ENCODE results near the gene PDCD1.

The PDCD1 gene

DNA sequence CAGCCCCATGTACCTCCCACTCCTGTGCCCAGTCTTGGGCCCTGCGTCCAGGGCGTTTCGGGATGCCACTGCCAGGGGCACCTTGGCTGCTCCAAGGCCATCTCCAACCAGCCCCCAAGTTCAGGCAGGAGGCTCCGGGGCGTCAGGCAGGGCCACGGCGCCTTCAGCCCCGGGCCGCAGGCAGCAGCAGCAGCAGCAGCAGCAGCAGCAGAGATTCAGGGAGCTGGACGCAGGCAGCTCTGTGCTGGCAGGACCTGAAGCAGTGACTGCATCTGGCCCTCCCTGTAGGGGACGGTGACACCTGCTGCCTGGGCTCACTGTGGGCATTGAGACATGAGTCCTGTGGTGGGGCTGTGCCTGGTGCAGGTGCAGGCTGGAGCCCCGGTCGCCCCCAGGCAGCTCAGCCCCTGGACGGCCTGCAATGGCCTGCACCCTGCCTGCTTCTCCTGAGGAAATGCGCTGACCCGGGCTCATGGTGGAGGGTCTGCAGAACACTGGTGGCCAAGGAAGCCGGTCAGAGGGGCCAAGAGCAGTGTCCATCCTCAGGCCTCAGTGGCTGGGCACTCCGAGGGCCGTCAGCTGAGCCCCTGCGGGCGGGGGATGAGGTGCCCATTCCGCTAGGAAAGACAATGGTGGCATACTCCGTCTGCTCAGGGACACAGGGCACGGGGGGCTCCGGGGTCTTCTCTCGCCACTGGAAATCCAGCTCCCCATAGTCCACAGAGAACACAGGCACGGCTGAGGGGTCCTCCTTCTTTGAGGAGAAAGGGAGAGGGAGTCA, 8.0 kb downstream of the PDCD1 start:
- no peak overlapping the region for H3K27ac ChIP-seq
- TF ChIP-seq, protein P1, sequence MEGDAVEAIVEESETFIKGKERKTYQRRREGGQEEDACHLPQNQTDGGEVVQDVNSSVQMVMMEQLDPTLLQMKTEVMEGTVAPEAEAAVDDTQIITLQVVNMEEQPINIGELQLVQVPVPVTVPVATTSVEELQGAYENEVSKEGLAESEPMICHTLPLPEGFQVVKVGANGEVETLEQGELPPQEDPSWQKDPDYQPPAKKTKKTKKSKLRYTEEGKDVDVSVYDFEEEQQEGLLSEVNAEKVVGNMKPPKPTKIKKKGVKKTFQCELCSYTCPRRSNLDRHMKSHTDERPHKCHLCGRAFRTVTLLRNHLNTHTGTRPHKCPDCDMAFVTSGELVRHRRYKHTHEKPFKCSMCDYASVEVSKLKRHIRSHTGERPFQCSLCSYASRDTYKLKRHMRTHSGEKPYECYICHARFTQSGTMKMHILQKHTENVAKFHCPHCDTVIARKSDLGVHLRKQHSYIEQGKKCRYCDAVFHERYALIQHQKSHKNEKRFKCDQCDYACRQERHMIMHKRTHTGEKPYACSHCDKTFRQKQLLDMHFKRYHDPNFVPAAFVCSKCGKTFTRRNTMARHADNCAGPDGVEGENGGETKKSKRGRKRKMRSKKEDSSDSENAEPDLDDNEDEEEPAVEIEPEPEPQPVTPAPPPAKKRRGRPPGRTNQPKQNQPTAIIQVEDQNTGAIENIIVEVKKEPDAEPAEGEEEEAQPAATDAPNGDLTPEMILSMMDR (conservative IDR thresholded peaks at IDR 0.05), result no peak

DNA sequence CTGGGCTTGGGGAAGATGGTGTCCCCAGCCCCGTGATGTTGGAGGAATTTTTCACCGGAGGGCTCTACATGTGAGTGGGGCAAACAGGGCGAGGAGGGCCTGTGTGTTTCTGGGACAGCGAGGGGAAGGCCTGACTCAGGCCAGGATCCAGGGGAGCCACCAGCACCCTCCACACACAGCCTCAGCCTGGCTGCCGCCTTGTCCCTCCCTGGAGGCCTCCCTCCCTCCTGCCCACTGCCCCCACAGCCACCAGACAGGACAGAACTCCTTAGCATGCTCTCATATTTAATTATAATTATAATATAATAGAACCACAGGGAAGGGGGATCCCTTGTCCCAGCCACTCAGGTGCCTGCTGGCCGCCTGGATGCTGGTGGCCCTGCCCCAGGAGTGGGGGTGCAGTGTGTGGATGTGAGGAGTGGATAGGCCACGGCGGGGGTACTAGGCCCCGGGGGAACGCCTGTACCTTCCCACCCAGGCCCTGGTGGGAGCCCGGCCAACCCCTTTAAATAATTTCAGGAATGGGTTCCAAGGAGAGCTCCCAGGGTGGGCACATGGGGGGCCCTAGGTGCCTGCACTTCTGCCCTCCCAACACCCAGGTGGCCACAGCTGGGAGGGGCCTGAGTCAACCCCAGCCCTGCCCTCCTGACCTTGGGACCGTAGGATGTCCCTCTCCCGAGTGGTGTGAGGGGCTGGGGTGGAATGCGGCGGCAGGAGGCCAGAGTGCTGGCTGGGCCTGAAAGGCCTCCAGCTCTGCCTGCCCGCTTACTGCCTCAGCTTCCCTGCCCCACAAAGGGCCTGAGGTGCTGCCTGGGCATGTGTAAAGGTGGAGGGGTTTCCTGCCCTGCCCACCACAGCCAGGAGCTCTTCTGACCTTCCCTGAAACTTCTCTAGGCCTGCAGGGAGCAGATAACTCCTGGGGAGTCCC, 8.8 kb downstream of the PDCD1 start:
- no peak overlapping the region for H3K27ac ChIP-seq
- TF ChIP-seq, protein P1 (conservative IDR thresholded peaks at IDR 0.05), result no peak

DNA sequence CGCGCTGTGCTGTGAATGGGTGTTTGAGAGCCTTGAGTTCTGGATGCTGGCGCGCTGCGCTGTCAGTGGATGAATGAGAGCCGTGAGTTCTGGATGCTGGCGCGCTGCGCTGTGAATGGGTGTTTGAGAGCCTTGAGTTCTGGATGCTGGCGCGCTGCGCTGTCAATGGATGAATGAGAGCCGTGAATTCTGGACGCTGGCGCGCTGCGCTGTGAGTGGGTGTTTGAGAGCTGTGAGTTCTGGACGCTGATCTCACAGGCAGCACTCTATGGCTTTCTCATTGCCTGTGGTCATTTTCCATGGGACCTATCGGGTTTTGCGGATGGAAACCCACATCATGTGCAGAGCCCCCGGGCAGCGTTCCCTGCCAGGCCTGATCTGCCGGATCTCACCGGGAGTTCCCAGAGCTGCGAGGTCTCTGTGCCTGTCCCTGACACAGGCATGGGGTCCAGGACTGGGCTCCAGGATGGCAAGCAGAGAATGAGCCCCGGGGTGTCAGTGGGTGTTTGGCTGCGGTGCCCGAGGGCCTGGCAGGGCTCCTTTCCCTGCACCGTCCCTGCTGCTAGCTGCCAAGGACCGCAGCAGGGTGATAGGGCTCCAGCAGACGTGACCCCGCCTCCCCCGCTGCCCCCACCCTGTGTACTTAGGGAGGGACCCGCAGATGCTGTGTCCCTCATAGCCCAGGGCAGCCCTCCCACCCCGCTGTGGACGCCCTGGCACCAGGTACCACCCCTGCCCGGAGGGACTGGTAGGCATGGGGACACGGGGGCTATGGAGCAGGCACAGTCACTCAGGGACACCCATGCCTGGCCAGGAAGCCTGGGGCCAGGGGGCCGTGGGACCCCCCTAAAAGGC, 9.7 kb downstream of the PDCD1 start:
- TF ChIP-seq, protein P1 (conservative IDR thresholded peaks at IDR 0.05), result no peak
- no peak overlapping the region for H3K27ac ChIP-seq

DNA sequence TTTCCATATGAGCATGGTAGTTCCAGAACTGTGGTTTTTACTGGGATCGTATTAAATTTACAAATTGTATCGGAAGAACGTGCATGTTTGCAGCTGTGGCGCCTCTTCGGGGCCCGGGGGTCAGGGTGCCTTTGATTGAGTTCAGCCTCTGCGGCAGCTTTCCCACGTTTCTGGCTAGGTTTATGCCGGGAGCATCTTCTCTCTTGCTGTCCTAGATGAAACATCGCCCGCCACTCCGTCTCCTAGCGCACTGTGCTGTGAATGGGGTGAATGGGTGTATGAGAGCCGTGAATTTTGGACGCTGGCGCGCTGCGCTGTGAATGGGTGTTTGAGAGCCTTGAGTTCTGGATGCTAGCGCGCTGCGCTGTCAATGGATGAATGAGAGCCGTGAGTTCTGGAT, 12.3 kb downstream of the PDCD1 start:
- TF ChIP-seq, protein P1 (conservative IDR thresholded peaks at IDR 0.05), result no peak
- H3K27ac ChIP-seq, result no peak overlapping the region

DNA sequence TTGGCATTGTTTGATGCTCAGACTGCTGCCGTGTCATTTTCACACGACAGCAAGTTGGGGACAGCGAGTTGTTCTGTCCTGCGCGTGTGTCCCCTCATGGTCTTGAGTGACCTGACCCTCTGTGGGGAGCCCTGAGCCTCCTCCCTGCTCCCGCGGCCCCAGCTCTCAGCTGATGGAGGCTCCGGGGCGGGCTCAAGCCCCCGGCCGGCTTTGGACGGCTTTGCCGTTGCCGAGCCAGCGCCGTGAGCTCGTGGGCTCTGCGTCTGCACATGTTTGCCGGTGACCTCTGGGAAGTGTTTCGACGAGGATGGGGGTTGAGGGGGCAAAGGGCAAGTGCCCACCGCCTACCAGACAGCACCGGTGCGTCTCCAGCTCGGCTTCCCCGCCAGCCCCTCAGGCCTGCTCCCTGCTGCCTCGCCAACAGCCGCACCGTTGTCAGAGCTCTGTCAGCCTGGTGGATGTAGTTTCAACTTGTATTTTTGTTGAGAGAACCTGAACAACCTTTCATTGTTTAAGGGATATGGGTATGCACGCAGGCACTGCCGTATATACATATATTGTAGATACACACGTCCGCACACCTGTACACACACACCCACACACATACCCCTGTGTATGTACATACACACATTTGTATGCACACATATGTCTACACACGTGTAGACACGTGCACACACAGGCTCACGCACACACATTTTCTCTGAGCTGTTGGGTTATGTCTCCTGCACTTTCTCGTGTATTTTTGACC, 13.7 kb downstream of the PDCD1 start:
- no peak overlapping the region for H3K27ac ChIP-seq
- TF ChIP-seq, protein P1 (conservative IDR thresholded peaks at IDR 0.05), result no peak

DNA sequence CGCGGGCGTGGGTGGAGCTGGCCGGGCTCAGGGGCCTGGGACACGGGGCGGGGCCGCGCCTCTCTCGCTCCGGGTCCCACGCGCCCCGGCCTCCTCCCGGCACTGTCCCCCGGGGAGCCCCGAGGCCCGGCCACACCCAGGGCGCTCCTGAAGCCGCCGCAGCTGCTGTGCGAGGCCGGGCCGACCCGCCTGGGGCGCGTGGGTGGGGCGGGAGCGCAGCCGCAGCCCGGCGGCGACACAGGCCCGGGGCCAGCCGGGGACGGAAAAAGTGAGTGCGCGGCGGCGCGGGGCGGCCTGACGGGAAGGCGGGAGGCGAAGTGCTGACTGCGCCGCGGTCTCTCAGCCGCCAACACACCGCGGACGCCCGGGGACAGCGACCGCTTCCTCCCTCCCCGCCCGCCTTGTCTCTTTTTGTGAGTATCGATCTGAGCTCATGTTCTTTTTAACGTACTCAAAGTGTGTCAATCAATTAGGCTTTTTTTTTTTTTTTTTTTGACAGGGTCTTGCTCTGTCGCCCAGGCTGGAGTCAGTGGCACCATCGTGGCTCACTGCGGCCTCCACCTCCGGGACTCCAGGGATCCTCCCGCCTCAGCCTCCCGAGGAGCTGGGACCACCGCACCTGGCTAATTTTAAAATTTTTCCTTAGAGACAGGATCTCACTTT, 14.5 kb downstream of the PDCD1 start:
- H3K27ac ChIP-seq, result peak overlapping the region; percentile 45; the same call in 1 of the 2 replicates
- TF ChIP-seq, protein P1 (conservative IDR thresholded peaks at IDR 0.05), result no peak

All from VCaP (cell line).